ENCODE results near the gene POLR1F.
"Not testable (repeated sequence)": the region's sequence is repeated elsewhere in the genome, so short reads cannot be mapped to it uniquely, and the experiment has no call there.

The POLR1F gene

GRCh38 chr7:19701471-19701870, 7.4 kb downstream of the POLR1F start:
- no peak for TF ChIP-seq CTCF (conservative IDR thresholded peaks at IDR 0.05; ENCODE audit: low read length)
- H3K4me3 ChIP-seq (ENCODE audit: low read length): no peak overlapping the region
- no peak for DNase-seq (ENCODE audit: low read depth)

- TF ChIP-seq CTCF (conservative IDR thresholded peaks at IDR 0.05; ENCODE audit: low read length): no peak
- no peak for DNase-seq (ENCODE audit: low read depth)
Measured at GRCh38 chr7:19700936-19701335, 7.9 kb downstream of the POLR1F start.

GRCh38 chr7:19698331-19698730, 10.5 kb downstream of the POLR1F start:
- DNase-seq (ENCODE audit: low read depth): no peak
- H3K4me3 ChIP-seq (ENCODE audit: low read length): no peak overlapping the region
- TF ChIP-seq CTCF (conservative IDR thresholded peaks at IDR 0.05; ENCODE audit: low read length): no peak

More at GRCh38 chr7:19700936-19701335, 7.9 kb downstream of the POLR1F start:
- no peak overlapping the region for H3K4me3 ChIP-seq (ENCODE audit: low read length)

- no peak for TF ChIP-seq CTCF (conservative IDR thresholded peaks at IDR 0.05; ENCODE audit: low read length)
- no peak for DNase-seq (ENCODE audit: low read depth)
Measured at GRCh38 chr7:19696926-19697325, 11.9 kb downstream of the POLR1F start.

GRCh38 chr7:19692111-19692828, 16.6 kb downstream of the POLR1F start:
- TF ChIP-seq CTCF (conservative IDR thresholded peaks at IDR 0.05; ENCODE audit: low read length): no peak
- no peak for DNase-seq (ENCODE audit: low read depth)
- H3K4me3 ChIP-seq (ENCODE audit: low read length): no peak overlapping the region

More at GRCh38 chr7:19696926-19697325, 11.9 kb downstream of the POLR1F start:
- H3K4me3 ChIP-seq (ENCODE audit: low read length): no peak overlapping the region

- no peak for DNase-seq (ENCODE audit: low read depth)
- TF ChIP-seq CTCF (conservative IDR thresholded peaks at IDR 0.05; ENCODE audit: low read length): no peak
- no peak overlapping the region for H3K4me3 ChIP-seq (ENCODE audit: low read length)
Measured at GRCh38 chr7:19690736-19691135, 18.1 kb downstream of the POLR1F start.

GRCh38 chr7:19689130-19689529, 19.7 kb downstream of the POLR1F start:
- H3K4me3 ChIP-seq (ENCODE audit: low read length); DNase-seq (ENCODE audit: low read depth): not testable (repeated sequence)
